Tibial nerve (tissue), 4 donors: ENCODE results near the gene MLPH.

Experiments
- EP300 ChIP-seq, 2 donors: sonication (generic); formaldehyde crosslinking; IDR thresholded peaks; one replicate each; pipeline ENCODE4 v1.6.1; 2017; ENCODE audit warnings: antibody characterized with exemption in 2 of 2, mild to moderate bottlenecking in 1 of 2
- POLR2A ChIP-seq, 2 donors: fragments of 450-650 bp; IDR thresholded peaks; one replicate each; pipeline ENCODE4 v1.6.1; 2017; ENCODE audit warnings: antibody characterized with exemption in 2 of 2, mild to moderate bottlenecking in 2 of 2, moderate library complexity in 2 of 2
- TF ChIP-seq, protein P1 (sequence below), 5 experiments: fragments of 200-600 bp in 3 of 5; fragments of 450-650 bp in 2 of 5; sonication (generic) in 3 of 5; IDR thresholded peaks; one replicate each; pipeline ENCODE4 v1.5.1; 2016 to 2019; ENCODE audit warnings: antibody characterized with exemption in 5 of 5, mild to moderate bottlenecking in 3 of 5, moderate library complexity in 2 of 5

DNA sequence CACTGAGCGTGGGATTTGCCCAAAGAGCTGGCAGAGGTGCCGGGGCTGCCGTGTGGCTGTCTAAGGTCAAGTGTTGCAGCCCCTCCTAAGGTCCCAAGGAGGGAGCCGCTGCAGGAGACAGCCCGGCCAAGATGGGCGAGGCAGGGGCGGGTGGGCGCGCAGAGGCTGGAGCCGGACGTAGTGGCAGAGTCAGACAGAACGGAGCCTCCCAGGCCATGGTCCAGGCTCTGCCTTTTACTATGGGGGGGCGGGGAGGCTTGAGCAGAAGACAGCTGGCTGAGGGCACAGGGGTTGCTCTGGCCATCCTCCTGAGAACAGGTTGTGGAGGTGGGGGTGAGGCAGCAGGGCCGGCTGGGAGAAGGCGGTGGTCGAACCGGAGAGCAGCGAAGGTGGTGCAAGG, 51.9 kb downstream of the MLPH start:
- no peak for TF ChIP-seq EP300 (IDR thresholded peaks at IDR 0.05)
- TF ChIP-seq, protein P1, sequence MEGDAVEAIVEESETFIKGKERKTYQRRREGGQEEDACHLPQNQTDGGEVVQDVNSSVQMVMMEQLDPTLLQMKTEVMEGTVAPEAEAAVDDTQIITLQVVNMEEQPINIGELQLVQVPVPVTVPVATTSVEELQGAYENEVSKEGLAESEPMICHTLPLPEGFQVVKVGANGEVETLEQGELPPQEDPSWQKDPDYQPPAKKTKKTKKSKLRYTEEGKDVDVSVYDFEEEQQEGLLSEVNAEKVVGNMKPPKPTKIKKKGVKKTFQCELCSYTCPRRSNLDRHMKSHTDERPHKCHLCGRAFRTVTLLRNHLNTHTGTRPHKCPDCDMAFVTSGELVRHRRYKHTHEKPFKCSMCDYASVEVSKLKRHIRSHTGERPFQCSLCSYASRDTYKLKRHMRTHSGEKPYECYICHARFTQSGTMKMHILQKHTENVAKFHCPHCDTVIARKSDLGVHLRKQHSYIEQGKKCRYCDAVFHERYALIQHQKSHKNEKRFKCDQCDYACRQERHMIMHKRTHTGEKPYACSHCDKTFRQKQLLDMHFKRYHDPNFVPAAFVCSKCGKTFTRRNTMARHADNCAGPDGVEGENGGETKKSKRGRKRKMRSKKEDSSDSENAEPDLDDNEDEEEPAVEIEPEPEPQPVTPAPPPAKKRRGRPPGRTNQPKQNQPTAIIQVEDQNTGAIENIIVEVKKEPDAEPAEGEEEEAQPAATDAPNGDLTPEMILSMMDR (IDR thresholded peaks at IDR 0.05), result no peak
- no peak for TF ChIP-seq POLR2A (IDR thresholded peaks at IDR 0.05)
